Progenitor cell of endocrine pancreas (in vitro differentiated cells): ENCODE results near the gene NT5C3A. TPM values are rescaled to one million over a fixed set of nuclear protein-coding genes. Genes with fewer than 3 reads are reported as not detected.

ENCODE experiments used
- DNase-seq: peaks from one replicate; pipeline ENCODE4 v3.0.0; 2021; ENCODE audit warnings: low spot score; ENCODE audit not compliant: unreplicated experiment
- H3K27ac Mint-ChIP-seq: 2 replicates; pipeline ENCODE4 v1.8.0; 2021; ENCODE audit warnings: mild to moderate bottlenecking, moderate library complexity, mixed read lengths
- H3K27me3 Mint-ChIP-seq: 2 replicates; pipeline ENCODE4 v1.8.0; 2021; ENCODE audit warnings: mixed read lengths
- H3K36me3 Mint-ChIP-seq: 2 replicates; pipeline ENCODE4 v1.8.0; 2022; ENCODE audit warnings: mixed read lengths; ENCODE audit not compliant: insufficient read depth
- H3K4me1 Mint-ChIP-seq: 2 replicates; pipeline ENCODE4 v1.8.0; 2021; ENCODE audit warnings: low read depth, mixed read lengths
- H3K4me3 Mint-ChIP-seq: 2 replicates; pipeline ENCODE4 v1.8.0; 2021; ENCODE audit warnings: low read depth, mild to moderate bottlenecking, moderate library complexity, mixed read lengths
- H3K9me3 Mint-ChIP-seq: 2 replicates; pipeline ENCODE4 v1.8.0; 2021; ENCODE audit warnings: low read depth, mixed read lengths
- total RNA-seq: library from RNA; stranded (reverse); gene quantifications from 2 replicates; pipeline ENCODE4 v1.2.1, GENCODE V29; 2021
- TF ChIP-seq, protein P1 (sequence below): fragments of 200-600 bp; sonication (generic); IDR thresholded peaks from one replicate; pipeline ENCODE4 v1.5.0; 2021; ENCODE audit warnings: antibody characterized with exemption, mild to moderate bottlenecking; ENCODE audit not compliant: unreplicated experiment

Gene NT5C3A
- total RNA-seq, 1 donor from 2014 or later: 35.0 TPM

DNA sequence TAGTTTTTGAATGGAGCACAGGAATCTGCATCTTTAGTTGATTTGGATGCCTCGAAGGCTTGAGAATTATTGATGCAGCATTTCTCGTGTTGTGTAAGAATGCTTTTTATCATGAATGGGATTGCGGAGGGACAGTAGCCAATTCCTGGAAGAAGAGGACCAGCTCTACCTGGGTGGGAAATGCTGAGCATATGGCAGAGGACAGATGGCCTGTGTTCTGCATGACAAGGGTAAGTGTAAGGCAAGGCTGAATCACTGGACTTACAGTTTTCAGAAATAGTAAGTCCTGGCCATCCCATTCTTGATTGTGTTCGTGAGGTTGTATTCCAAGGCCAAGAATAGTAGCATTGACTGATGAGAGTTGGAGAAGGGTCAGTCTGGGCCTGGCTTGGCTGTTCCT lies 30.7 kb upstream of the NT5C3A start:
- TF ChIP-seq, protein P1, sequence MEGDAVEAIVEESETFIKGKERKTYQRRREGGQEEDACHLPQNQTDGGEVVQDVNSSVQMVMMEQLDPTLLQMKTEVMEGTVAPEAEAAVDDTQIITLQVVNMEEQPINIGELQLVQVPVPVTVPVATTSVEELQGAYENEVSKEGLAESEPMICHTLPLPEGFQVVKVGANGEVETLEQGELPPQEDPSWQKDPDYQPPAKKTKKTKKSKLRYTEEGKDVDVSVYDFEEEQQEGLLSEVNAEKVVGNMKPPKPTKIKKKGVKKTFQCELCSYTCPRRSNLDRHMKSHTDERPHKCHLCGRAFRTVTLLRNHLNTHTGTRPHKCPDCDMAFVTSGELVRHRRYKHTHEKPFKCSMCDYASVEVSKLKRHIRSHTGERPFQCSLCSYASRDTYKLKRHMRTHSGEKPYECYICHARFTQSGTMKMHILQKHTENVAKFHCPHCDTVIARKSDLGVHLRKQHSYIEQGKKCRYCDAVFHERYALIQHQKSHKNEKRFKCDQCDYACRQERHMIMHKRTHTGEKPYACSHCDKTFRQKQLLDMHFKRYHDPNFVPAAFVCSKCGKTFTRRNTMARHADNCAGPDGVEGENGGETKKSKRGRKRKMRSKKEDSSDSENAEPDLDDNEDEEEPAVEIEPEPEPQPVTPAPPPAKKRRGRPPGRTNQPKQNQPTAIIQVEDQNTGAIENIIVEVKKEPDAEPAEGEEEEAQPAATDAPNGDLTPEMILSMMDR: no peak
- Mint-ChIP-seq H3K36me3 (peaks cover 19% of the 10 kb centered on the region), H3K4me3 (no peak overlapping the region), H3K27ac (no peak overlapping the region), H3K27me3 (no peaks in the 10 kb centered on the region), H3K4me1 (peaks cover 3% of the 10 kb centered on the region), H3K9me3 (no peaks in the 10 kb centered on the region)
- no peak for DNase-seq

GRCh38 chr7:33091641-33092191 lies 29.1 kb upstream of the NT5C3A start:
- H3K9me3 Mint-ChIP-seq: no peaks in the 10 kb centered on the region
- no peaks in the 10 kb centered on the region for H3K27me3 Mint-ChIP-seq
- TF ChIP-seq, protein P1: peak; percentile 16
- H3K27ac Mint-ChIP-seq: no peak overlapping the region
- H3K4me3 Mint-ChIP-seq: no peak overlapping the region
- no peak for DNase-seq
- H3K4me1 Mint-ChIP-seq: peaks cover 3% of the 10 kb centered on the region
- peaks cover 14% of the 10 kb centered on the region for H3K36me3 Mint-ChIP-seq

DNA sequence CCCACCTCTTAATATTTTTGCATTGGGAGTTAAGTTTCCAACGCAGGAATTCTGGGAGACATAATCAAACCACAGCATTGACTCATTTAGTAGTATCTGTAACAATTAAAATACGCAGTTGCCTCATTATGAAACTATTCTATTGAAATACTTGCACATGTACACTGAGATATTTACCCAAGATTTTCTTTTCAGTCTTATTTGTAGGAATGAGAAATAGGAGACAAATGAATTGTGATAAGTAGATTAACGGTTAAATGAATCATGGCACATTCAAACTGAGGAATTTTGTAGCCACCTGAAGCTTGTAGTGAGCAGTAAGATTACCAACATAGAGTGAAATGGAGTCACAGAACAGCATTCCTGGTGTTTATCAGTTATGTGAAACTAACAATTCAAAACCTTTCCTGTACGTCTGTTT lies 28.5 kb upstream of the NT5C3A start:
- Mint-ChIP-seq H3K9me3 (no peaks in the 10 kb centered on the region), H3K4me1 (peaks cover 3% of the 10 kb centered on the region), H3K4me3 (no peak overlapping the region), H3K36me3 (peaks cover 11% of the 10 kb centered on the region), H3K27me3 (no peaks in the 10 kb centered on the region), H3K27ac (no peak overlapping the region)
- DNase-seq: no peak
- TF ChIP-seq, protein P1: no peak

GRCh38 chr7:33089142-33089541 lies 26.6 kb upstream of the NT5C3A start:
- H3K36me3 Mint-ChIP-seq: peaks cover 3% of the 10 kb centered on the region
- no peaks in the 10 kb centered on the region for H3K27me3 Mint-ChIP-seq
- DNase-seq: no peak
- H3K27ac Mint-ChIP-seq: no peak overlapping the region
- no peak overlapping the region for H3K4me3 Mint-ChIP-seq
- no peaks in the 10 kb centered on the region for H3K9me3 Mint-ChIP-seq
- peaks cover 3% of the 10 kb centered on the region for H3K4me1 Mint-ChIP-seq
- TF ChIP-seq, protein P1: no peak

- Mint-ChIP-seq H3K4me1 (peaks cover 3% of the 10 kb centered on the region), H3K36me3 (no peaks in the 10 kb centered on the region), H3K9me3 (no peaks in the 10 kb centered on the region), H3K4me3 (no peak overlapping the region), H3K27ac (no peak overlapping the region), H3K27me3 (no peaks in the 10 kb centered on the region)
- DNase-seq: no peak
- TF ChIP-seq, protein P1: no peak
These were observed 25.3 kb upstream of the NT5C3A start for GRCh38 chr7:33087858-33088257.
